Measurements from ENCODE around the gene SH3GL2. TPM values are rescaled to one million over a fixed set of nuclear protein-coding genes. Genes with fewer than 3 reads are reported as not detected.

The SH3GL2 gene
- total RNA-seq, 5 donors from 2014 or later (not counting 1 experiment from before 2014, with no cell fraction given): not detected

DNA sequence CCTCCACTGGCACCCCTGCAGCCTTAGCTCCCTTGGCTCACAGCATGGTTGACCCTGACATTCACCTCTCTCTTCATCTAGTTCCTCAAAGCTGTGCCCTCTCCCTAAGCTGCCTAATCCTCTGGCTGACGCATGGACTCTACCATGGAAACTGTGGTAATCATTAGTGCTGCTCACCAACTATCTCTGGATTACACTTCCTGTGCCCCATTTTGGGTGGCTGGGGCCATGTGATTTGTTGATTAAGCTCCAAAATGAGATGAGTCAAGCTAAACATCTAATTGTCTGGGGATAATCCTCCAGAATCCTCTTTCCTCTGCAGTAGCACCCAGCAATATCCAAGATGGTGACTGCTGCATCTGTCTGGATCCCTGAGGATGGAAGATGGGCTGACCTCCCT is 264.4 kb downstream of the SH3GL2 start:
- Histone ChIP-seq H3K27ac (ENCODE audit: low read length) (no peak overlapping the region), H3K36me3 (ENCODE audit: control insufficient read depth in 2 of 2, extremely low read depth in 1 of 2, insufficient read depth in 1 of 2, low read length in 1 of 2) (no peaks in the 10 kb centered on the region), H3K4me3 (ENCODE audit: control insufficient read depth in 1 of 2, extremely low read depth in 1 of 2, low read length in 1 of 2) (no peak overlapping the region), H3K9me3 (no peaks in the 10 kb centered on the region), H3K4me1 (ENCODE audit: control insufficient read depth in 1 of 2, extremely low read depth in 1 of 2, insufficient read depth in 2 of 2, low read length in 2 of 2) (no peaks in the 10 kb centered on the region), H3K27me3 (replicated peaks in 1 of 2; ENCODE audit: control insufficient read depth in 2 of 2, extremely low read depth in 1 of 2, insufficient read depth in 2 of 2, low read length in 1 of 2) (peaks cover 0 to 3% of the 10 kb centered on the region in 2 experiments)
- Mint-ChIP-seq H3K27me3 (no peaks in the 10 kb centered on the region), H3K9me3 (peaks cover 4 to 17% (median 17%) of the 10 kb centered on the region in 3 donors), H3K36me3 (no peaks in the 10 kb centered on the region), H3K27ac (no peak overlapping the region), H3K4me1 (no peaks in the 10 kb centered on the region), H3K4me3 (no peak overlapping the region)
- ChIA-PET POLR2A (no interaction called here), CTCF (interaction anchor here in 1 of 2 donors (0.6 kb wide), 1 partner anchor 10 kb away, joined by 3 read pairs; no protein-coding TSS in a partner anchor)
- ATAC-seq (replicated peaks in 1 of 4) (no peak), DNase-seq (no peak)
- no CpG with 5 or more reads among the region's 1 CpG for WGBS (ENCODE audit: insufficient coverage)

Measured in T-cell (primary cell).